HCEC 1CT (cell line): ENCODE results near the gene INTS3.
"Not testable (repeated sequence)": the region's sequence is repeated elsewhere in the genome, so short reads cannot be mapped to it uniquely, and the experiment has no call there.

ENCODE experiments used
- DNase-seq: peaks from one replicate; pipeline ENCODE4 v3.0.0-alpha.2; 2017

INTS3 gene

DNA sequence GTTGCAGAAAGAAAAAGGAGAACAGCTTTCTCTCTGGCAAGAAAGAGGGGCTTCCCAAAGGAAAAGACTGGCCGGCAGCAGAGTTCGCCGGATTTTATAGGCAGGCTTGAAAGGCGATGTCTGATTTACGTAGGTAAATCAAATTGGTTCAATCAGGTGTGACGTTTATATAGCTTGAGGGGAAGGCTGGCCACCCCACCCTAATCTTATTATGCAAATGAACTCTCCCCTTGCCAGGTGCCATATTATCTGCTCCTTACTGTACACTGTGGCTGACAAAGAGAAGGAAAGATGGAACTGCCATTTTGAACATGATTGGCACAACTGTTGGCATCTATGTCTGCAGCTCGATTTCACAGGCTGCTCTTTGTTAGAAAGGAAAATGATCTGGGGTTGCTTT lies 16.8 kb upstream of the INTS3 start:
- DNase-seq = no peak

DNA sequence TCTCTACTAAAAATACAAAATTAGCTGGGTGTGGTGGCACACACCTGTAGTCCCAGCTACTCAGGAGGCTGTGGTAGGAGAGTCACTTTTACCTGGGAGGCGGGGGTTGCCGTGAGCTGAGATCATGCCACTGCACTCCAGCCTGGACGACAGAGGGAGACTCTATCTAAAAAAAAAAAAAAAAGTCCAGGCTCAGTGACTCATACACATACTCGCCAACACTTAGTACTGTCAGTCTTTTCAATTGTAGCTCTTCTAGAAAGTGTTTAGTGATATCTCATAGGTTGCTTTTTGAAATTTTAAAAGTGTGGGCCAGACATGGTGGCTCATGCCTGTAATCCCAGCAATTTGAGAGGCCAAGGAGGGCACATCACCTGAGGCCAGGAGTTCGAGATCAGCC lies 11.6 kb upstream of the INTS3 start:
- DNase-seq = not testable (repeated sequence)

DNA sequence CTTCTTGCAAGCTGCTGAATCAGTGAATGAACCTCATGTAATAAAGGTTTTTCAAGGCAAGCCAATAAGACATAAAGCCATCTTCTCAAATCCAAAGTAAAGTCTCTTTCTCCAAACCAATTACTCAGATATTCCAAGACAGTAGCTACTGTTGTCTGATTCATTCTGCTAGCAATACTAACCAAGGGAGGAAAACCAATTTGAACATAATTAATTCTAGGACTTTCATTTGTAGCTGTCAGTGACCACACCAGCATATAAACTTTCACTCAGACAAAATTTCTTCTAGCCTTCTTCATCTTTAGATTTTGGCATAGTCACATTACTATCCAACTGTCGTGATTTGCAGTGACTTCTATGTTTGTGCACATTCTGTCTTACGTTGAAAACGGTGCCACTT lies 10.5 kb upstream of the INTS3 start:
- DNase-seq = no peak

DNA sequence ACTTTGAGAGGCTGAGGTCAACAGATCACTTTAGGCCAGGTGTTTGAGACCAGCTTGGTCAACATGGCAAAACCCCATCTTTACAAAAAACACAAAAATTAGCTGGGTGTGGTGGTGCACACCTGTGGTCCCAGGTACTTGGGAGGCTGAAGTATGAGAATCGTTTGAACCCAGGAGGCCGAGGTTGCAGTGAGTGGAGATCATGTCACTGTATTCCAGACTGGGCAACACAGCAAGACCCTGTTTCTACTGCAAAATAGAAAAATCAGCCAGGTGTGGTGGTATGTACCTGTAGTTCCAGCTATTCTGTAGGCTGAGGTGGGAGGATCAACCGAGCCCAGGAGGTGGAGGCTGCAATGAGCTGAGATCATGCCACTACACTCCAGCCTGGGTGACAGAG lies 4.2 kb upstream of the INTS3 start:
- no peak for DNase-seq

DNA sequence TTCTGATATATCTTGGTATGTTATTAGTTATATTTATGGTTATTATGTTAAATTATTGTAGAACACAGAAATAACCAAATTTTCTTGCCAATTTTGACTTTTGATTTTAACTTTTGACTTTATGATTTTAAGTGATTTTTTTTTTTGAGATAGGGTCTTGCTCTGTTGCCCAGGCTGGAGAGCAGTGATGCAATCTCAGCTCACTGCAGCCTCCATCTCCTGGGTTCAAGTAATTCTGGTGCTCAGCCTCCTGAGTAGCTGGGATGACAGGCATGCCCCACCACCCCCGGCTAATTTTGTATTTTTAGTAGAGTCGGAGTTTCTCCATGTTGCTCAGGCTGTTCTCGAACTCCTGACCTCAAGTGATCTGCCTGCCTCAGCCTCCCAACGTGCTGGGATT lies 3.2 kb upstream of the INTS3 start:
- not testable (repeated sequence) for DNase-seq

DNA sequence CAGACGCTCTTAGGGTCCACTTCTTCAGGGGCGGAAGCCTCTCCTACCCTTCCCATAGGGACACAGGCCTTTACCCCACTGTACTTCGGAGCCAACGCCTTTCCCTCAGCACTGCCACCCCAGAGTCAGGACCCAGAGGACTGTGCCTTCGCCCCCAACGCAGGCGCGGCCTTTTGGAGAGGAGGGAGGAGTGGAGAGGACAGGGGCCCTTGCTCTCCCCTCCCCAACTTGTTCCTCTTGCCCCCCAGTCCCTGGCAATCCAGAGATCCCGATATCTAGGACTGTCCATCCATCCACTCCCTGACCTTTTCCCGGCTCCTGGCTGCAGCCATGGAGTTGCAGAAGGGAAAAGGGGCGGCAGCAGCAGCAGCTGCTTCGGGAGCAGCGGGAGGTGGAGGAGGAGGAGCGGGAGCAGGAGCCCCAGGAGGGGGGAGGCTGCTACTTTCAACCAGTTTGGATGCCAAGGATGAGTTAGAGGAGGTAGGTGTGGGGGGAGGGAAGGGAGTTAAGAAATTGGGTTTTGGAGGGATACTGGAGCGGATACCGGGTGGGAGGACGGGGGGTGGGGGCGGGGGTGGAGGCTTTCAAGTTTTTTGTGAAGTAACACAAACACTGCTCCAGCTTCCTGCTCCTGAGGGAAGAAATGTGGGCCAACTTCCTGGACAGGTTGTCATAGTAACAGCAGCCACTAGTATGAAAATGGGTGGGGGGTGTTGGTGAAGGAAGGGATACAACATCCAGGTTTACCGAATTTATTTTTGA lies 636 bp downstream of the INTS3 start:
- DNase-seq = peak; percentile 43

DNA sequence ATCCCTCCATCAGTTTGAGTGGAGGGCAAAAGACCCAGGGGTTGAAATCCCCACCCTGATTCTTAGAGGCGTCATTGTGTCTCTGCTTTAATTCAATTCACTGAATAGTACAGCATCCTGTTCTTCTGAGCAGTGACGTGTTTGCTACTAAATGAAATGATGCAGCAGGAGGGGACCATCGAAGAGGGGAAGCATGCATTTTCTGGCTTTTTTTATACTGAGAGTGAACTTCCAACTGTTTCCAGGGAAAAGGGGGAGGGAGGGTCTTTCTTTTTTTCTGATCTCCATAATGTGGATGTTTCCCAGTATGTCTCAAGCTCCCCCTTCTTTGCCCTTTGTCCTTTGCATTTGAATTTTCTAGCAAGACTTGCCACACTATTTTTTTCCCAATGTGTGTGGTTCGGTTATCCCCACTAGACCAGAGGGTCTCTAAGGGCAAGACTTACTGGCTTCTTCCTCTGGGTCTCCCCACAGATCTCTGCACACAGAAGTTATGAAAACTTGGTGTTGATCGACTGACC lies 2.7 kb downstream of the INTS3 start:
- no peak for DNase-seq

GRCh38 chr1:153733970-153734369 lies 6.1 kb downstream of the INTS3 start:
- DNase-seq = no peak

DNA sequence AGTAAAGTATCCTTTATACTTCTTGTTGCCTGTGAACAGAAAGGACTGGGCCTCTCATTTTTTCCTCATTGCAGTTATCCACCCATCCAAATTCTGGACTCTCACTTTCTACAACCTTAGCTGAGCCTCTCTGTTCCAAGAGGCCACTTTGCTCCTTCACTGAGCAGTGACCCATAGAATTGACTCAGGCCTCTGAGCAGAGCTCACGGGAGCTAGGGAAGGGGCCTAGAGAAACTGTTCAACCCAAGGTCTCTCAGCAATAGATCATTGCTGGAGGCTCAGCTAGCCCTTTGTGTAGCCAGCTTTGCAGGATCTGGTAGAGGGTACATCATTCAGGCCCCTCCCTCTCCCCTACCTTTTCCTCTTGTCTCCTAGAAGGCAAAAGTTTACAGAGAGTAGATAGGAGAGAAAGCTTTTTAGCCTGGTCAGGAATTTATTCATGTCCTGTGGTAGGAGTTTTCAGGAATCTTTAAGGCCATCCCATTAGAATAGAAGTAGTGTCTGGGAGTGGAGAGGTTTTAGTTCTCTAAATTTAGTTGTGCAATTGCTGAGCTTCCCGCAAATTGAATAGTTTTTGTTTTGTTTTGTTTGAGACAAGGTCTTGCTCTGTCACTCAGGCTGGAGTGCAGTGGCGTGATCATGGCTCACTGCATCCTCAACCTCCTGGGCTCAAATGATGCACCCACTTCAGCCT lies 6.7 kb downstream of the INTS3 start:
- DNase-seq = no peak

DNA sequence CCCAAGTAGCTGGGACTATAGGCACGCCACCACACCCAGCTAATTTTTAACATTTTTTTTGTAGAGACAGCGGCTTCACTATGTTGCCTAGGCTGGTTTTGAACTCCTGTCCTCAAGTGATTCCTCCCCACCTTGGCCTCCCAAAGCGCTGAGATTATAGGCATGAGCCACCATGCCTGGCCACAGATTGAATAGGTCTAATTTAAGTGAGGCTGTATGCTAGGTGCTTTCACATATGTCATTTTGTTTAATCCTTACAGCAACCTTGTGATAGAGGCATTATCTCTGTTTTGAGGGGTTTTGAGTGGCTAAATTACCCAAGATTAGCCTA lies 7.2 kb downstream of the INTS3 start:
- DNase-seq = no peak

GRCh38 chr1:153741986-153742385 lies 14.1 kb downstream of the INTS3 start:
- no peak for DNase-seq

DNA sequence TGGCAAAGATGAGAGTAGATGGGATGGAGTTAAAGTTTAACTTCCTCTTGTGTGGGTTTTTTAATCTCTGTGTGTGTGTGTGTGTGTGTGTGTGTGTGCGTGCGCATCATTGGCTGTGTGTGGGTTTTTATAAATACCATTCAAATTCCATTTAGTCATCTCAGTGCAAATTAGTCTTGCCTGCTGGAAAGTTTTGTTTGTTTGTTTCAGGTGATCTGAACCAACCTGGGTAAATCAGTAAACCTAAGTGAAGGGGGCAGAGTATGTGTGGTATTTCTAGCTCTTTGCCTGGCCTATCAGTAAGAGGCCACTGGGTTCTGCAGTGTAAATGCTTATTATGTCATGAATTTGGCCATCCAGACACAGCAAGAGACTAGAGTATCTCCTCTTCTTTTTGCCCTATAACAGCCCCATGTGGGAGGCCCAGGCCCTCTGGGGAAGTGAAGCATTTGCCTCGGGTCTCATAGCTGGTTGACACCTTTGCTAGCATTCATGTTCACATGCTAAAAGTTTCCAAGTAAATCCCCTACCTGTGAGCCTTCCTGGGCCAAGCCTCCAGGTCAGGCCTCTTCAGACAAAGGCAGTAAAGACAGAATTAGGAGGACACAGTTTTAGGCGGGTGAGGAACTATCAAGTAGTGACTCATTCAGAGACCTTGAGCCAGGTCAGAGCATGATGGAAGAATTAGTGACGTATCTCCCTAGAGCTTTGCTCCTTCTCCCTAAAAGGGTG lies 14.7 kb downstream of the INTS3 start:
- DNase-seq = peak; percentile 27

GRCh38 chr1:153745417-153745816 lies 17.6 kb downstream of the INTS3 start:
- no peak for DNase-seq

DNA sequence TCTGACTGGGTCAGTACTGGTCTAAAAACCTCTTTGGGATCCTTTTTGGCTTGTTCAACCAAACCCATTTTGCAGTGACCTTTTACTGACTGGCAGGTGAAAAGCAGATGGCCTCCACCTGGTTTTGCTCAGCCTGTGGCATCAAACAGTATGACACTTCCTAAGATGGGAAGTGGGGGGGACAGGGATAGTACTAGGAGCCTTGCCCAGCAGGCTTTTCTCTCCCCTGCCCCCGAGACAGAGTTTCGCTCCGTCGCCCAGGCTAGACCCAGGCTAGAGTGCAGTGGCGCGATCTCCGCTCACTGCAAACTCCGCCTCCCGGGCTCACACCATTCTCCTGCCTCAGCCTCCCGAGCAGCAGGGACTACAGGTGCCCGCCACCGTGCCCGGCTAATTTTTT lies 18.3 kb downstream of the INTS3 start:
- DNase-seq = no peak

DNA sequence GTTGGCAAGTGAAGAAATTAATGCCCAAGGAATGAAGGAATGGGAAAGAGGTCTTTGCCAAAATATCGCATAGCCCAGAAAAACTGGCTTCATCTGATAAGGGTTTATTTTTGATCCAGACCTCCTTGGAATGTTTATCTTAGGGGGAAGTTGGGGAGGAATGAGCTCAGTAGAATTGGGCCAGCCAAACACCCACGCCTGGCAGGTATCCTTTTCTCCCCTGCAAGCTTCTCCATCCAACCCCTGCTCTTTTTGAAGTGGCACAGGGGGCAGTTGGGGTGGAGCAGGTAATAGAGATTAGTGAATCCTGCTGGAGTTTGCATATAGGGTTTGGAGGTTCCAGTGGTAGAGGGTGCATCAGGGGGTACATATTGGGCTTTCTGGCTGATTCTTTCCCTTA lies 21.1 kb downstream of the INTS3 start:
- DNase-seq = no peak

DNA sequence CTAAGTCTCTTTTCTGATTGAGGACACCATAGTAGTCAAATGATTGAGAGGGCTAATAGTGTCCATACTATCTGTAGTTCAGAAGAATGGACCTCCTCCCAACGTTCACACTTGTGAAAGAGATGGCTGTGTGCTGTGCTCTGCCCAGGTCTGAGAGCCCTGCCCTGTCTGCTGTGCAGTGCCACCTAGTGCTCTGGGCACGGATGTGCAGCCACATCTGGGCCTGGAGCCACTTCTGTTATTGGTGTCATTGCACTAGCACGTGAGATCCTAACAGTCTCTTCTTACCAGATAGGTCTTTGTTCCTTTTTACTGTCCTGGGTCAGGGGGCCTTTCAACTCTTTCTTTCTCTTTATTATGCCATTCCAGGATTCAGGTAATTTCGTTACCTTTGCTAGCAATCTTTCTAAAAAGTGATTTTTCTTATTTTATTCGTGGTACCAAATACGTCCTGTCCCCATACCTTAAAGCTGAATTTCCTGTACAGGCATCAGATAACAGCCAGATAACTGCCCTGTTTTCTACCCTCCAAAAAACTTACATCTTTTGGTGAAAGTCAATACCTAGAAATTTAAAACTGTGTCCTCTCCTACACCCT lies 21.7 kb downstream of the INTS3 start:
- peak; percentile 77 for DNase-seq

- DNase-seq = no peak
Measured at GRCh38 chr1:153750026-153750995, 22.5 kb downstream of the INTS3 start.

- no peak for DNase-seq
Measured at GRCh38 chr1:153752072-153752471, 24.2 kb downstream of the INTS3 start.

- peak; percentile 91 for DNase-seq
Measured at GRCh38 chr1:153752571-153753195, 24.8 kb downstream of the INTS3 start.

- DNase-seq = no peak
Measured at GRCh38 chr1:153754266-153754665, 26.4 kb downstream of the INTS3 start.

- DNase-seq = peak; percentile 69
Measured at GRCh38 chr1:153760440-153760839, 32.6 kb downstream of the INTS3 start.
